DND-41 (cell line): ENCODE measurements around the gene NUDT3.

Experiments
- ATAC-seq: fragments of 200-7000 bp; cut with Tn5 transposase; 3 replicates; pipeline ENCODE4 v1.9.1; 2021; ENCODE audit warnings: low read depth; ENCODE audit not compliant: insufficient read depth
- DNase-seq: peaks from one replicate; pipeline ENCODE4 v3.0.0-alpha.2; 2020
- H2AFZ ChIP-seq: 2 replicates; pipeline ENCODE4 v1.6.0; 2012; ENCODE audit warnings: low read depth, low read length
- H3K27ac ChIP-seq: 2 replicates; pipeline ENCODE4 v1.5.1; 2012; ENCODE audit warnings: low read length, inconsistent platforms
- H3K27me3 ChIP-seq: fragments of 200-600 bp; sonication (generic); 2 replicates; pipeline ENCODE4 v1.6.0; 2012; ENCODE audit warnings: low read length, mild to moderate bottlenecking, inconsistent platforms; ENCODE audit not compliant: insufficient read depth, poor library complexity
- H3K36me3 ChIP-seq: 2 replicates; pipeline ENCODE4 v1.5.1; 2012; ENCODE audit warnings: low read length, inconsistent platforms; ENCODE audit not compliant: insufficient read depth
- H3K4me1 ChIP-seq: 2 replicates; pipeline ENCODE4 v1.5.1; 2012; ENCODE audit warnings: mild to moderate bottlenecking, low read length; ENCODE audit not compliant: insufficient read depth
- H3K4me2 ChIP-seq: 2 replicates; pipeline ENCODE4 v1.6.0; 2012; ENCODE audit warnings: mild to moderate bottlenecking, moderate library complexity, low read length, inconsistent platforms; ENCODE audit not compliant: insufficient read depth
- H3K4me3 ChIP-seq, 2 experiments: fragments of 200-600 bp in 1 of 2; shearing (Covaris generic) in 1 of 2; 2 replicates each; pipeline ENCODE4 v1.5.1; 2012 to 2016; ENCODE audit warnings: inconsistent platforms in 2 of 2, low read length in 2 of 2, mild to moderate bottlenecking in 2 of 2, low read depth in 1 of 2, moderate library complexity in 1 of 2
- H3K79me2 ChIP-seq: 2 replicates; pipeline ENCODE4 v1.6.0; 2012; ENCODE audit warnings: low read length, inconsistent platforms; ENCODE audit not compliant: insufficient read depth
- H3K9ac ChIP-seq: 2 replicates; pipeline ENCODE4 v1.6.0; 2012; ENCODE audit warnings: low read depth, mild to moderate bottlenecking, inconsistent platforms, low read length, moderate library complexity
- H3K9me3 ChIP-seq: 2 replicates; pipeline ENCODE4 v1.5.1; 2012; ENCODE audit warnings: low read length, moderate library complexity, mild to moderate bottlenecking, inconsistent platforms; ENCODE audit not compliant: insufficient read depth, severe bottlenecking
- H4K20me1 ChIP-seq: 2 replicates; pipeline ENCODE4 v1.6.0; 2012; ENCODE audit warnings: low read length; ENCODE audit not compliant: insufficient read depth
- CTCF ChIP-seq: IDR thresholded peaks from 2 replicates; pipeline ENCODE4 v1.5.1; 2012; ENCODE audit warnings: borderline replicate concordance, low read length, moderate library complexity, mild to moderate bottlenecking; ENCODE audit not compliant: poor library complexity, severe bottlenecking; ENCODE audit errors: extremely low read depth
- EZH2 ChIP-seq: IDR thresholded peaks from 3 replicates; pipeline ENCODE4 v1.6.1; 2012; ENCODE audit warnings: borderline replicate concordance, low read depth, mild to moderate bottlenecking, moderate library complexity, low read length, inconsistent platforms; ENCODE audit not compliant: severe bottlenecking

The NUDT3 gene

GRCh38 chr6:34276881-34277762 lies 115.3 kb downstream of the NUDT3 start:
- Histone ChIP-seq H3K27me3 (no peaks in the 10 kb centered on the region), H3K36me3 (peaks cover 28% of the 10 kb centered on the region), H3K9ac (no peak overlapping the region), H3K27ac (no peak overlapping the region), H3K9me3 (no peaks in the 10 kb centered on the region), H3K4me3 (no peak overlapping the region), H4K20me1 (no peaks in the 10 kb centered on the region), H3K4me1 (no peaks in the 10 kb centered on the region), H3K79me2 (no peaks in the 10 kb centered on the region), H2AFZ (no peak overlapping the region), H3K4me2 (no peak overlapping the region)
- ATAC-seq, result no peak
- TF ChIP-seq CTCF (no peak), EZH2 (no peak)
- DNase-seq, result no peak

- DNase-seq (no peak), ATAC-seq (no peak)
- Histone ChIP-seq H3K4me3 (no peak overlapping the region), H2AFZ (no peak overlapping the region), H3K4me1 (no peaks in the 10 kb centered on the region), H3K9me3 (no peaks in the 10 kb centered on the region), H3K27me3 (no peaks in the 10 kb centered on the region), H3K36me3 (peaks cover 27% of the 10 kb centered on the region), H4K20me1 (no peaks in the 10 kb centered on the region), H3K9ac (no peak overlapping the region), H3K4me2 (no peak overlapping the region), H3K79me2 (no peaks in the 10 kb centered on the region), H3K27ac (no peak overlapping the region)
- no peak for TF ChIP-seq EZH2
These were observed 116.3 kb downstream of the NUDT3 start for GRCh38 chr6:34276191-34276590.

GRCh38 chr6:34275128-34275804 lies 117.2 kb downstream of the NUDT3 start:
- Histone ChIP-seq H3K4me3 (no peak overlapping the region), H3K9ac (no peak overlapping the region), H3K79me2 (no peaks in the 10 kb centered on the region), H3K36me3 (peaks cover 18% of the 10 kb centered on the region), H2AFZ (no peak overlapping the region), H3K27ac (no peak overlapping the region), H3K9me3 (no peaks in the 10 kb centered on the region), H4K20me1 (no peaks in the 10 kb centered on the region), H3K27me3 (no peaks in the 10 kb centered on the region), H3K4me1 (no peaks in the 10 kb centered on the region), H3K4me2 (no peak overlapping the region)
- ATAC-seq (no peak), DNase-seq (no peak)
- TF ChIP-seq CTCF (no peak), EZH2 (no peak)

- Histone ChIP-seq H3K4me1 (no peaks in the 10 kb centered on the region), H3K4me2 (no peak overlapping the region), H3K9me3 (no peaks in the 10 kb centered on the region), H3K4me3 (no peak overlapping the region), H3K27ac (no peak overlapping the region), H3K79me2 (no peaks in the 10 kb centered on the region), H3K9ac (no peak overlapping the region), H3K36me3 (peaks cover 7% of the 10 kb centered on the region), H4K20me1 (no peaks in the 10 kb centered on the region), H2AFZ (no peak overlapping the region), H3K27me3 (no peaks in the 10 kb centered on the region)
- ATAC-seq (no peak), DNase-seq (no peak)
- TF ChIP-seq CTCF (no peak), EZH2 (no peak)
These were observed 118.3 kb downstream of the NUDT3 start for GRCh38 chr6:34274129-34274528.
